Measurements from ENCODE around the gene DNAJC10. TPM values are rescaled to one million over a fixed set of nuclear protein-coding genes. Genes with fewer than 3 reads are reported as not detected.
"Not testable (repeated sequence)": the region's sequence is repeated elsewhere in the genome, so short reads cannot be mapped to it uniquely, and the experiment has no call there.

Gene DNAJC10
- total RNA-seq, 1 donor from 2014 or later, result 125 TPM

DNA sequence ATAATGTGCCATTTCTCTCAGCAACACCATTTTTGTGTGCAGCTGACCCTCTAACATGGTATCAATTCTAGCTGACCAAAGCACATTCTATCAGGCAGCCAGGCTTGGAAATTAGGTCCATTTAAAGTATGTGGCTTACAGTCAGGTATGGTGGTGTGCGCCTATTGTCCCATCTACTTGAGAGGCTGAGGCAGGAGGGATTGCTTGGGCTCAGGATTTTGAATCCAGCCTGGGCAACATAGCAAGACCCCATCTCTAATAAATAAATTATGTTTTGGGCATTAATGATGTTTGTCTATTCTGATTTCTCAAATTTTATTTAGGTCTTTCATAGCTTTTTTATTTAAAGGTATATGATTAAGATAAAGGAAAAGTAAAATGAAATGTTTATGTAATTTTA lies 63.3 kb downstream of the DNAJC10 start:
- DNase-seq (ENCODE audit: low read depth) (no peak), FAIRE-seq (no peak)

DNA sequence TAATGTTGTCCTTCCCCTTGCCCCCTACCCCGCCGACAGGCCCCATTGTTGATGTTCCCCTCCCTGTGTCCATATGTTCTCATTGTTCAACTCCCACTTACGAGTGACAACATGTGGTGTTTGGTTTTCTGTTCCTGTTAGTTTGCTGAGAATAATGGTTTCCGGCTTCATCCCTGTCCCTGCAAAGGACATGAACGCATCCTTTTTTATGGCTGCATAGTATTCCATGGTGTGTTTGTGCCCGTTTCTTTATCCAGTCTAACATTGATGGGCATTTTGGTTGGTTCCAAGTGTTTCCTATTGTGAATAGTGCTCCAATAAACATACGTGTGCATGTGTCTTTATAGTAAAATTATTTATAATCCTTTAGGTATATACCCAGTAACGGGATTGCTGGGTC lies 65.0 kb downstream of the DNAJC10 start:
- DNase-seq (ENCODE audit: low read depth); H3K36me3 ChIP-seq (ENCODE audit: control insufficient read depth, insufficient read depth, low read length); H3K27me3 ChIP-seq (ENCODE audit: control insufficient read depth, insufficient read depth, low read length); H3K4me3 ChIP-seq (ENCODE audit: low read depth, low read length); FAIRE-seq: not testable (repeated sequence)

More for the DNA sequence above, 63.3 kb downstream of the DNAJC10 start:
- TF ChIP-seq, protein P1, sequence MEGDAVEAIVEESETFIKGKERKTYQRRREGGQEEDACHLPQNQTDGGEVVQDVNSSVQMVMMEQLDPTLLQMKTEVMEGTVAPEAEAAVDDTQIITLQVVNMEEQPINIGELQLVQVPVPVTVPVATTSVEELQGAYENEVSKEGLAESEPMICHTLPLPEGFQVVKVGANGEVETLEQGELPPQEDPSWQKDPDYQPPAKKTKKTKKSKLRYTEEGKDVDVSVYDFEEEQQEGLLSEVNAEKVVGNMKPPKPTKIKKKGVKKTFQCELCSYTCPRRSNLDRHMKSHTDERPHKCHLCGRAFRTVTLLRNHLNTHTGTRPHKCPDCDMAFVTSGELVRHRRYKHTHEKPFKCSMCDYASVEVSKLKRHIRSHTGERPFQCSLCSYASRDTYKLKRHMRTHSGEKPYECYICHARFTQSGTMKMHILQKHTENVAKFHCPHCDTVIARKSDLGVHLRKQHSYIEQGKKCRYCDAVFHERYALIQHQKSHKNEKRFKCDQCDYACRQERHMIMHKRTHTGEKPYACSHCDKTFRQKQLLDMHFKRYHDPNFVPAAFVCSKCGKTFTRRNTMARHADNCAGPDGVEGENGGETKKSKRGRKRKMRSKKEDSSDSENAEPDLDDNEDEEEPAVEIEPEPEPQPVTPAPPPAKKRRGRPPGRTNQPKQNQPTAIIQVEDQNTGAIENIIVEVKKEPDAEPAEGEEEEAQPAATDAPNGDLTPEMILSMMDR (IDR thresholded peaks at IDR 0.05; ENCODE audit: insufficient read depth, low read length, severe bottlenecking), result no peak
- Histone ChIP-seq H3K4me3 (ENCODE audit: low read depth, low read length) (no peak overlapping the region), H3K36me3 (ENCODE audit: control insufficient read depth, insufficient read depth, low read length) (peaks cover 2% of the 10 kb centered on the region), H3K27me3 (ENCODE audit: control insufficient read depth, insufficient read depth, low read length) (no peaks in the 10 kb centered on the region)

DNA sequence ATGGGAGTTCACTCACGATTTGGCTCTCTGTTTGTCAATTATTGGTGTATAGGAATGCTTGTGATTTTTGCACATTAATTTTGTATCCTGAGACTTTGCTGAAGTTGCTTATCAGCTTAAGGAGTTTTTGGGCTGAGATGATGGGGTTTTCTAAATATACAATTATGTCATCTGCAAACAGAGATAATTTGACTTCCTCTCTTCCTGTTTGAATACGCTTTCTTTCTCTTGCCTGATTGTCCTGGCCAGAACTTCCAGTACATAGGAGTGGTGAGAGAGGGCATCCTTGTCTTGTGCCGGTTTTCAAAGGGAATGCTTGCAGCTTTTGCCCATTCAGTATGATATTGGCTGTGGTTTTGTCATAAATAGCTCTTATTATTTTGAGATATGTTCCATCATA lies 66.6 kb downstream of the DNAJC10 start:
- FAIRE-seq; H3K4me3 ChIP-seq (ENCODE audit: low read depth, low read length); H3K36me3 ChIP-seq (ENCODE audit: control insufficient read depth, insufficient read depth, low read length); DNase-seq (ENCODE audit: low read depth); H3K27me3 ChIP-seq (ENCODE audit: control insufficient read depth, insufficient read depth, low read length): not testable (repeated sequence)

DNA sequence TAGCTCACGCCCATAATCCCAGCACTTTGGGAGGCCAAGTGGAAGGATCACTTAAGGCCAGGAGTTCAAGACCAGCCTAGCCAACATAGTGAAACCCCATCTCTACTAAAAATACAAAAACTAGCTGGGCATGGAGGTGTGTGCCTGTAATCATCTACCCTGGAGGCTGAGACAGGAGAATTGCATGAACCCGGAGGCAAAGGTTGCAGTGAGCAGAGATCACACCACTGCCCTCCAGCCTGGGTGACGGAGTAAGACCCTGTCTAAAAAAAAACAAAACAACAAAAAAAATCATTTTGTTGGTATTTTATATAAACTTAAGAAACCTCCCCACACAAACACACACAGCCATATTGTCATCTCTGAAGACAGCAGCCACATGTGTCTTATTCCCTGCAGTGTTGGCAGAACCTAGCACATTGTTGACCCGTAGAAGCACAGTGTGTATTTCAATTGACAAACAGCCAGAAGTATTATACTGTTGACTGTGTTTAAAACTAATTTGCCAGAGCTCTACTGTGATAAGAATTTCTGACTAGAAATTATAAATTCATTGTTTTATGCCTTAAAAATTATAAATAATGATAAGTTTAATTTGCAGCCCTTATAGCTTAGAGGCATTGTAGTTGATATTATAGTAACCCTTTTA lies 68.1 kb downstream of the DNAJC10 start:
- no peaks in the 10 kb centered on the region for H3K27me3 ChIP-seq (ENCODE audit: control insufficient read depth, insufficient read depth, low read length)
- no peak for FAIRE-seq
- TF ChIP-seq, protein P1 (IDR thresholded peaks at IDR 0.05; ENCODE audit: insufficient read depth, low read length, severe bottlenecking), result no peak
- H3K4me3 ChIP-seq (ENCODE audit: low read depth, low read length), result no peak overlapping the region
- DNase-seq (ENCODE audit: low read depth), result no peak
- no peaks in the 10 kb centered on the region for H3K36me3 ChIP-seq (ENCODE audit: control insufficient read depth, insufficient read depth, low read length)

DNA sequence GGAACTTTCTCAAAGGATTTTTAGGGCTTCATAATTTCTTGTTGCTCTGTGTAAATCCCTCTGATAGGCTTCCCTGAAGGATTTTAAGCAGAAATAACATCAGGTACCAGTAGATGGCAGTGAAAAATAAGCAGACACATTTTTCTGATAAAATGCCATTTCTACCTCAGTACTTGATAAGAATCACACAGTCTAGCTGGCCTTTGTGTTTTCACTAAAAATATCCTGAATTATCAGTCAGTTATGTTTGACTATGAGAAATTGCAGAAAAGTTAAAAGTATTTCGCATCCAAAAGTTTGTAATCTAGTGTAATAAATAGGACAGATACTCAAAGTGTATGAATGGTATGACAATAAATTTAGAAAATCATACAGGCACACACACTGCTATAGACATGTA lies 68.7 kb downstream of the DNAJC10 start:
- no peak for FAIRE-seq
- TF ChIP-seq, protein P1 (IDR thresholded peaks at IDR 0.05; ENCODE audit: insufficient read depth, low read length, severe bottlenecking), result peak; percentile 30
- Histone ChIP-seq H3K4me3 (ENCODE audit: low read depth, low read length) (no peak overlapping the region), H3K36me3 (ENCODE audit: control insufficient read depth, insufficient read depth, low read length) (no peaks in the 10 kb centered on the region), H3K27me3 (ENCODE audit: control insufficient read depth, insufficient read depth, low read length) (no peaks in the 10 kb centered on the region)
- peak; percentile 49 for DNase-seq (ENCODE audit: low read depth)

DNA sequence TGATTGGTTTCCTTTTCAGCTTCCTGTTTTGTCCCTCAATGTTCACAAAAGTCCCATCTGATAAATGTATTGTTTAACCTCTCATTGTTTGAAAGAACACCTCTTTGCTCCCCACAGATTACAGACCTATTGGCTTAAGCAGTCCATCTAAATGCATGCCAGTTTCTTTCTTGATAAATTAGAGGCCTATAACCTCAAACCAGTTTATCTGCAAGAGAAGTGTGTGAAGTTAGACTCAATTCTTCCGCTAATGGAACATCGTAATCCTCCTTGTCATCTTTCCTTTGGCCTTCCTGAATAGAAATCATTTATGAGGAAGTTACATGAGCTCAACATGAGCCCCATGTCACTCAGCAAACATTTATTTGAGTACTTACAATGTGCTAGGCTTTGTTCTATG lies 76.4 kb downstream of the DNAJC10 start:
- Histone ChIP-seq H3K36me3 (ENCODE audit: control insufficient read depth, insufficient read depth, low read length) (no peaks in the 10 kb centered on the region), H3K27me3 (ENCODE audit: control insufficient read depth, insufficient read depth, low read length) (no peaks in the 10 kb centered on the region), H3K4me3 (ENCODE audit: low read depth, low read length) (no peak overlapping the region)
- TF ChIP-seq, protein P1 (IDR thresholded peaks at IDR 0.05; ENCODE audit: insufficient read depth, low read length, severe bottlenecking), result no peak
- DNase-seq (ENCODE audit: low read depth) (no peak), FAIRE-seq (no peak)

DNA sequence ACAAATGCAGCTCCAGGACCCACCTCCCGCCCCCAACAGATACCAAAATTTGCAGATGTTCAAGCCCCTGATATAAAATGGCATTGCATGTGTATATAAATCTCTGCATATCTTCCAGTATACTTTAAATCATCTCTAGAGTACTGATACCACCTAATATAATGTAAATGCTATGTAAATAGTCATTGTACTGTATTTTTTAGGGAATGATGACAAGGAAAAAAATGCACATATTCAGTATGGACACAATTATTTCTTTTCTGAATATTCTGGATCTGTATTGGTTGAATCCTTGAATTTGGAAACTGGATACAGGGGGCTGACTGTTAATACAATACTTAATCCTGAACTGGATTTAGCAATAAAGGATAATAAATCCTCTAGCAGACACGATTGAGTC lies 82.7 kb downstream of the DNAJC10 start:
- Histone ChIP-seq H3K4me3 (ENCODE audit: low read depth, low read length) (no peak overlapping the region), H3K27me3 (ENCODE audit: control insufficient read depth, insufficient read depth, low read length) (no peaks in the 10 kb centered on the region), H3K36me3 (ENCODE audit: control insufficient read depth, insufficient read depth, low read length) (no peaks in the 10 kb centered on the region)
- DNase-seq (ENCODE audit: low read depth) (no peak), FAIRE-seq (no peak)
- TF ChIP-seq, protein P1 (IDR thresholded peaks at IDR 0.05; ENCODE audit: insufficient read depth, low read length, severe bottlenecking), result no peak

Measured in bronchial epithelial cell (primary cell).